H1 (cell line): ENCODE results near the gene ILF3. TPM values are rescaled to one million over a fixed set of nuclear protein-coding genes. Genes with fewer than 3 reads are reported as not detected.
A peak's percentile ranks its signal among the peaks of the same experiment; 100 is the strongest.

Experiments
- CTCF ChIA-PET: fragments of 300-600 bp; sonication (Branson Sonifier 250); formaldehyde crosslinking; loops from one replicate; lab custom pipeline; 2021; ENCODE audit not compliant: partially characterized antibody; lab: Charles Lee
- POLR2A ChIA-PET: fragments of 300-600 bp; sonication (Branson Sonifier 250); formaldehyde crosslinking; loops from one replicate; lab custom pipeline; 2021; ENCODE audit warnings: inconsistent platforms; ENCODE audit not compliant: partially characterized antibody; lab: Charles Lee
- DNase-seq, 2 experiments: peaks; one replicate each; pipeline versions ENCODE4 v3.0.0 to v3.0.0-alpha.2; 2010 to 2022; ENCODE audit warnings: low spot score in 2 of 2, low read depth in 1 of 2, mixed read lengths in 1 of 2
- FAIRE-seq: peaks from 2 replicates; lab custom pipeline; 2011; peaks lifted over from hg19 to GRCh38; lab: Jason Lieb, UNC
- H2AFZ ChIP-seq: 2 replicates; pipeline ENCODE4 v1.8.1; 2012; ENCODE audit warnings: low read length, inconsistent platforms
- H2AK5ac ChIP-seq: 2 replicates; pipeline ENCODE4 v1.6.1; 2013; ENCODE audit warnings: low read depth, low read length
- H2BK120ac ChIP-seq: replicated peaks from 2 replicates; pipeline ENCODE3; 2013; ENCODE audit warnings: low read depth, low read length, inconsistent platforms
- H2BK12ac ChIP-seq: 2 replicates; pipeline ENCODE4 v1.6.1; 2013; ENCODE audit warnings: low read depth, low read length
- H2BK15ac ChIP-seq: 2 replicates; pipeline ENCODE4 v1.6.1; 2013; ENCODE audit warnings: low read length
- H2BK20ac ChIP-seq: 2 replicates; pipeline ENCODE4 v1.6.1; 2013; ENCODE audit warnings: low read length
- H2BK5ac ChIP-seq: 2 replicates; pipeline ENCODE4 v1.6.1; 2013; ENCODE audit warnings: low read depth, low read length
- H3K14ac ChIP-seq: 2 replicates; pipeline ENCODE4 v1.6.1; 2013; ENCODE audit warnings: inconsistent platforms; ENCODE audit not compliant: insufficient read length
- H3K18ac ChIP-seq: 2 replicates; pipeline ENCODE4 v1.6.1; 2013; ENCODE audit warnings: low read length; ENCODE audit errors: extremely low read depth
- H3K23ac ChIP-seq: 2 replicates; pipeline ENCODE4 v1.6.1; 2013; ENCODE audit warnings: inconsistent platforms; ENCODE audit not compliant: insufficient read length
- H3K23me2 ChIP-seq: 2 replicates; pipeline ENCODE4 v1.6.1; 2013; ENCODE audit warnings: low read depth, low read length
- H3K27ac ChIP-seq: 2 replicates; pipeline ENCODE4 v1.6.1; 2011; ENCODE audit warnings: low read depth, low read length, inconsistent platforms
- H3K27me3 ChIP-seq, 4 experiments: replicated peaks in 1 of 4; 1 replicate in 1 of 4; 2 replicates in 3 of 4; pipeline versions ENCODE4 v1.6.1 to v1.8.1; 2011 to 2013; ENCODE audit warnings: low read length in 3 of 4, mild to moderate bottlenecking in 3 of 4, inconsistent platforms in 2 of 4, mixed read lengths in 2 of 4, moderate library complexity in 1 of 4; ENCODE audit not compliant: control insufficient read depth in 3 of 4, insufficient read depth in 3 of 4; ENCODE audit errors: extremely low read depth in 1 of 4
- H3K36me3 ChIP-seq, 4 experiments: 2 replicates each; pipeline versions ENCODE4 v1.6.1 to v1.8.1; 2011 to 2013; ENCODE audit warnings: mild to moderate bottlenecking in 4 of 4, low read length in 3 of 4, moderate library complexity in 2 of 4, control low read depth in 1 of 4, inconsistent platforms in 1 of 4; ENCODE audit not compliant: insufficient read depth in 4 of 4, control insufficient read depth in 2 of 4
- H3K4ac ChIP-seq: replicated peaks from 2 replicates; pipeline ENCODE3; 2013; ENCODE audit warnings: low read length, low read depth, mixed read lengths, inconsistent platforms; ENCODE audit not compliant: insufficient read length
- H3K4me1 ChIP-seq, 4 experiments: replicated peaks in 1 of 4; 1 replicate in 1 of 4; 2 replicates in 3 of 4; pipeline versions ENCODE4 v1.6.1 to v1.8.1; 2011 to 2013; ENCODE audit warnings: low read length in 3 of 4, inconsistent platforms in 2 of 4, mixed read lengths in 1 of 4; ENCODE audit not compliant: insufficient read depth in 4 of 4, control insufficient read depth in 3 of 4
- H3K4me2 ChIP-seq, 2 experiments: 2 replicates each; pipeline versions ENCODE4 v1.6.1 to v1.8.1; 2011 to 2013; ENCODE audit warnings: low read depth in 2 of 2, low read length in 2 of 2, control low read depth in 1 of 2, inconsistent platforms in 1 of 2, mild to moderate bottlenecking in 1 of 2; ENCODE audit not compliant: insufficient read depth in 1 of 2
- H3K4me3 ChIP-seq, 4 experiments: fragments of 200-600, 300-600 bp in 1 of 4; sonication (generic), shearing (Covaris generic), sonication (Bioruptor Twin) in 1 of 4; 2 replicates each; pipeline versions ENCODE4 v1.5.1 to v1.8.1; 2011 to 2016; ENCODE audit warnings: low read length in 4 of 4, low read depth in 3 of 4, control low read depth in 2 of 4, inconsistent platforms in 2 of 4, mild to moderate bottlenecking in 2 of 4, mixed read lengths in 1 of 4, moderate library complexity in 1 of 4; ENCODE audit not compliant: insufficient read depth in 2 of 4; ENCODE audit errors: extremely low read depth in 1 of 4
- H3K56ac ChIP-seq: replicated peaks from 2 replicates; pipeline ENCODE3; 2013; ENCODE audit warnings: low read depth, mild to moderate bottlenecking, mixed read lengths, low read length, inconsistent platforms; ENCODE audit not compliant: insufficient read length
- H3K79me1 ChIP-seq: 2 replicates; pipeline ENCODE4 v1.6.1; 2013; ENCODE audit warnings: low read depth, low read length, control low read depth
- H3K79me2 ChIP-seq, 2 experiments: 2 replicates each; pipeline versions ENCODE4 v1.6.1 to v1.8.1; 2012 to 2013; ENCODE audit warnings: low read length in 2 of 2, mild to moderate bottlenecking in 2 of 2, inconsistent platforms in 1 of 2; ENCODE audit not compliant: insufficient read depth in 2 of 2, control insufficient read depth in 1 of 2
- H3K9ac ChIP-seq, 4 experiments: replicated peaks in 1 of 4; 1 replicate in 1 of 4; 2 replicates in 3 of 4; pipeline versions ENCODE4 v1.6.1 to v1.8.1; 2011 to 2013; ENCODE audit warnings: low read depth in 3 of 4, low read length in 3 of 4, control low read depth in 2 of 4, mild to moderate bottlenecking in 2 of 4, moderate library complexity in 2 of 4, inconsistent platforms in 1 of 4; ENCODE audit errors: extremely low read depth in 1 of 4
- H3K9me3 ChIP-seq, 2 experiments: 2 replicates each; pipeline versions ENCODE4 v1.6.1 to v1.8.1; 2012 to 2013; ENCODE audit warnings: mild to moderate bottlenecking in 2 of 2, moderate library complexity in 2 of 2, control low read depth in 1 of 2, inconsistent platforms in 1 of 2, low read depth in 1 of 2, low read length in 1 of 2, mixed read lengths in 1 of 2; ENCODE audit not compliant: insufficient read depth in 2 of 2
- H4K20me1 ChIP-seq, 2 experiments: replicated peaks in 1 of 2; 2 replicates each; pipeline versions ENCODE3 to v1.8.1; 2011 to 2013; ENCODE audit warnings: inconsistent platforms in 2 of 2, low read length in 2 of 2, mild to moderate bottlenecking in 1 of 2; ENCODE audit not compliant: insufficient read depth in 2 of 2, control insufficient read depth in 1 of 2
- H4K5ac ChIP-seq: 2 replicates; pipeline ENCODE4 v1.6.1; 2013; ENCODE audit warnings: low read length, low read depth, mixed read lengths, inconsistent platforms; ENCODE audit not compliant: insufficient read length
- H4K8ac ChIP-seq: 2 replicates; pipeline ENCODE4 v1.8.0; 2013; ENCODE audit warnings: mild to moderate bottlenecking, moderate library complexity, low read length, inconsistent platforms; ENCODE audit not compliant: insufficient read depth; ENCODE audit errors: extremely low read depth
- H4K91ac ChIP-seq: replicated peaks from 2 replicates; pipeline ENCODE3; 2013; ENCODE audit warnings: low read length, mixed read lengths, inconsistent platforms; ENCODE audit not compliant: insufficient read length
- CBX5 ChIP-seq: fragments of 300-800, 300-1000 bp; sonication (generic); IDR thresholded peaks from 2 replicates; pipeline ENCODE4 v1.7.1; 2016; ENCODE audit warnings: antibody characterized with exemption, low read length, low read depth
- EP300 ChIP-seq, 2 experiments: IDR thresholded peaks; 1 replicate in 1 of 2; 2 replicates in 1 of 2; pipeline ENCODE4 v1.6.1; 2011 to 2012; ENCODE audit warnings: low read depth in 2 of 2, low read length in 2 of 2, mild to moderate bottlenecking in 2 of 2, borderline replicate concordance in 1 of 2, inconsistent platforms in 1 of 2, moderate library complexity in 1 of 2
- GTF2F1 ChIP-seq: IDR thresholded peaks from 2 replicates; pipeline ENCODE4 v1.6.1; 2012; ENCODE audit warnings: low read depth, low read length, improper control_type of control experiment, borderline replicate concordance
- HDAC2 ChIP-seq, 2 experiments: fragments of 300-600 bp in 1 of 2; sonication (generic) in 1 of 2; IDR thresholded peaks; 2 replicates each; pipeline ENCODE4 v1.6.1; 2011 to 2012; ENCODE audit warnings: low read depth in 2 of 2, low read length in 2 of 2, mild to moderate bottlenecking in 2 of 2, moderate library complexity in 2 of 2, borderline replicate concordance in 1 of 2, inconsistent platforms in 1 of 2
- POLR2AphosphoS5 ChIP-seq: IDR thresholded peaks from 2 replicates; pipeline ENCODE4 v1.6.1; 2011; ENCODE audit warnings: low read depth, low read length
- RAD21 ChIP-seq, 2 experiments: IDR thresholded peaks in 1 of 2; conservative IDR thresholded peaks in 1 of 2; 2 replicates each; pipeline ENCODE4 v1.6.1; 2011; ENCODE audit warnings: low read depth in 2 of 2, low read length in 2 of 2, improper control_type of control experiment in 1 of 2, inconsistent platforms in 1 of 2, mild to moderate bottlenecking in 1 of 2, moderate library complexity in 1 of 2
- TBP ChIP-seq: IDR thresholded peaks from 2 replicates; pipeline ENCODE4 v1.6.1; 2011; ENCODE audit warnings: low read depth, low read length, improper control_type of control experiment
- WGBS, 2 experiments: shearing (Covaris generic) in 1 of 2; methylation state at CpG; one replicate each; pipeline versions ENCODE4 v1.1.6 to v1.1.7; 2013 to 2015; ENCODE audit warnings: low lambda C conversion rate in 2 of 2, mixed read lengths in 2 of 2, inconsistent platforms in 1 of 2, low coverage in 1 of 2, missing lambda C conversion rate in 1 of 2; ENCODE audit not compliant: insufficient replicate concordance in 2 of 2, insufficient coverage in 1 of 2, insufficient read length in 1 of 2; ENCODE audit errors: extremely low coverage in 1 of 2, missing lambda C conversion rate in 1 of 2; 5-methylcytosine and 5-hydroxymethylcytosine counted together
- polyA plus RNA-seq, 7 experiments: library from polyadenylated mRNA; depleted of rRNA in 3 of 7; stranded (reverse) in 5 of 7; unstranded in 2 of 7; fragments of >200 nt in 5 of 7; fragments of 200-250 nt in 2 of 7; gene quantifications; 1 replicate in 5 of 7; 2 replicates in 1 of 7; 4 replicates in 1 of 7; pipeline versions ENCODE4 v1.2.1 to v1.2.3, GENCODE V29; 2011 to 2013; ENCODE audit warnings: missing spikeins in 2 of 7, mixed read lengths in 2 of 7
- total RNA-seq: library from RNA; stranded (reverse); fragmentation: NEBNext Ultra II Directional; extraction: Animal tissue kit (Norgen Biotek cat#: 25700); gene quantifications from 2 replicates; pipeline ENCODE4 v1.2.1, GENCODE V29; 2021

Gene ILF3
- total and polyA plus RNA-seq, 2 of the 8 experiments (the other 6 are each of a cell fraction or from before 2014, with no cell fraction given), result 291 to 695 TPM

- H2BK5ac ChIP-seq, result no peak overlapping the region
- no peaks in the 10 kb centered on the region for H3K9me3 ChIP-seq
- no peak overlapping the region for H2BK20ac ChIP-seq
- no peak overlapping the region for H3K23ac ChIP-seq
- H2AFZ ChIP-seq, result no peak overlapping the region
- no peak overlapping the region for H4K91ac ChIP-seq
- peaks cover 12% of the 10 kb centered on the region; the same call in 1 of the 2 replicates for H3K79me1 ChIP-seq
- POLR2A ChIA-PET, result interaction anchor here (1.0 to 59.0 kb wide), 6 partner anchors 5 to 369 kb away, joined by 3 to 1874 read pairs (median 3); partner anchors contain the start of genes DNM2, ILF3, QTRT1 and SLC44A2
- no peak overlapping the region for H2AK5ac ChIP-seq
- H2BK12ac ChIP-seq, result no peak overlapping the region
- no peak overlapping the region for H3K4me2 ChIP-seq
- H3K23me2 ChIP-seq, result no peaks in the 10 kb centered on the region
- no peak for TF ChIP-seq CBX5
- no peak for TF ChIP-seq RAD21 (IDR thresholded peaks at IDR 0.05 in 1 of 2, conservative IDR thresholded peaks at IDR 0.05 in 1 of 2; ENCODE audit: low read depth in 2 of 2, low read length in 2 of 2)
- TF ChIP-seq TBP, result no peak
- peak; percentile 31; the same call in 1 of the 2 replicates for TF ChIP-seq POLR2AphosphoS5
- no peak for TF ChIP-seq EP300 (IDR thresholded peaks at IDR 0.05; ENCODE audit: borderline replicate concordance in 1 of 2, low read depth in 2 of 2, low read length in 2 of 2)
- TF ChIP-seq GTF2F1, result no peak
- TF ChIP-seq HDAC2 (IDR thresholded peaks at IDR 0.05; ENCODE audit: borderline replicate concordance in 1 of 2, low read depth in 2 of 2, low read length in 2 of 2), result no peak
- TF ChIP-seq, all 59 proteins: peak for 1
- CTCF ChIA-PET, result interaction anchor here (0.8 to 4.7 kb wide), 8 partner anchors 8 to 107 kb away, joined by 3 to 30 read pairs (median 4); partner anchors contain the start of gene QTRT1
- no peak for FAIRE-seq
- Histone ChIP-seq H2BK120ac (no peak overlapping the region), H3K27me3 (no peaks in the 10 kb centered on the region), H3K27ac (no peak overlapping the region; the same call in 1 of the 2 replicates), H4K8ac (peak overlapping the region; percentile 83), H3K18ac (no peak overlapping the region), H4K5ac (no peak overlapping the region), H4K20me1 (peaks cover 47 to 58% of the 10 kb centered on the region in 2 experiments), H3K4me1 (no peaks in the 10 kb centered on the region; a peak in 2 of 7 replicates), H2BK15ac (no peak overlapping the region), H3K4me3 (no peak overlapping the region), H3K14ac (no peak overlapping the region), H3K56ac (no peak overlapping the region), H3K9ac (no peak overlapping the region), H3K36me3 (peaks cover 84 to 99% (median 93%) of the 10 kb centered on the region in 4 experiments), H3K79me2 (peaks cover 0 to 44% of the 10 kb centered on the region in 2 experiments; a peak in 2 of 4 replicates), H3K4ac (no peak overlapping the region)
- no peak for DNase-seq
- 95% methylated on average over 29 of the region's 31 CpGs; no CpG with 5 or more reads in 1 of the 2 experiments for WGBS, 2 experiments
Measured at GRCh38 chr19:10686661-10687517, 32.7 kb downstream of the ILF3 start.
